ENCODE results near the gene WWC1.

WWC1 gene

DNA sequence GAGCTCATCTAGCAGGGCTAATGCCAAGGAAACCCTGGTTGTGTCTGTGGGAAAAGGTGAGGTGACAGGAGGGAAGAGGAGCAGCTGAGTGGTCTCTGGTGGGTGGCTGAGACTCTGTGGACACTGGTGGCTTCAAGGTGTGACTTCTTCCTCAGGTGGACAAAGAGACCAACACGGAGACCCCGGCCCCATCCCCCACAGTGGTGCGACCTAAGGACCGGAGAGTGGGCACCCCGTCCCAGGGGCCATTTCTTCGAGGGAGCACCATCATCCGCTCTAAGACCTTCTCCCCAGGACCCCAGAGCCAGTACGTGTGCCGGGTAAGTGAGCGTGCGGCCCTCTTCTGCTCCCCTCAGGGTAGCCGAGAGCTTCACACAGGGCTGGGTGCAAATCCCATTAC, 163.8 kb downstream of the WWC1 start:
- no peak for DNase-seq

DNA sequence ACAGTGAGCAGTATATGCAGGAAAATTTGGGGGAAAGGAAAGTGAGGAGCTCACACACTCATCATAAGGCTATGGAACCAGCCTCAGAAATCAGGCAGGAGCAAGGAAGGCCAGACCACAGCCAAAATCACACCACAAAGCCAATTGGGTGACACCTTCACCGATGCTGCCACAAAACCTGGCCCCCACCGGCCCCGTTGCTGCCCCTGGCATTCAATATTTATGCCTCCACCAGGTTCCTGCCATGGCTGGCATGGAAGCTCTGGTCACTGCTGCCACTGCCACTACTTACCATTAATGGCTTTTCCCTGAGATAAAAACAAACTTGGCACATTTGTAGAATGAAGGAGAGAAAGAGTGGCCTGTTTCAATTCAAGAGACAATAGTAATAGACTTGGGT, 166.1 kb downstream of the WWC1 start:
- DNase-seq = no peak

DNA sequence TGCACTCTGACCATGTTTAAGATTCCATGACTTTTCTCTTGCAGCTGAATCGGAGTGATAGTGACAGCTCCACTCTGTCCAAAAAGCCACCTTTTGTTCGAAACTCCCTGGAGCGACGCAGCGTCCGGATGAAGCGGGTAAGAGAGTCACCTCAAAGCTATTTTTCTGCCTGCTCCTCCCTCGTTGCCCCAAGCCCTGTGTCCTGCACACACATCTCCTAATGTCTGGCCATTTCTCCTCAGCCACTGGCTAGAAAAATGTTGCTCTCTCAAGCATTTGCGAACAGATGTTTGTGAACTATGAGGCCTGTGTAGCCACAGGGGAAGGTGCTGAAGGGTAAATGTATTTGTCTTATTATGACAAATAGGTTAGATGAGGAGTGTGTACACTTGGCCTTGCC, 169.2 kb downstream of the WWC1 start:
- DNase-seq = no peak

DNA sequence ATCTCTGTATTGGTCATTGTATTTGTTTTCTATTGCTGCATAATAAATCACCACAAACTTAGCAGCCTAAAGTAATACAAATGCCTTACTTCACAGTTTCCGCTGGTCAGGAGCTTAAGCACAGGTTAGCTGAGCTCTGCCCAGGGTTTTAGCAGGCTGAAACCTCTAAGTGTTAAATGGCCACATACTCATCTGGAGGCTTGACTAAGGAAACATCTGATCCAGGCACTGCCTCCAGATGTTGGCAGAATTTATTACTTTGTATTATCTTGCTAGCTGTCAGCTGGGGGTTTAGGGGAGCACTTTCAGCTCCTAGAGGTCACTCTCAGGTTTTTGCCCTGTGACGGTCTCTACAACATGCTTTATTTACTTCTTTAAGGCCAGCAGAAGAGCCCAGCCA, 171.6 kb downstream of the WWC1 start:
- no peak for DNase-seq

DNA sequence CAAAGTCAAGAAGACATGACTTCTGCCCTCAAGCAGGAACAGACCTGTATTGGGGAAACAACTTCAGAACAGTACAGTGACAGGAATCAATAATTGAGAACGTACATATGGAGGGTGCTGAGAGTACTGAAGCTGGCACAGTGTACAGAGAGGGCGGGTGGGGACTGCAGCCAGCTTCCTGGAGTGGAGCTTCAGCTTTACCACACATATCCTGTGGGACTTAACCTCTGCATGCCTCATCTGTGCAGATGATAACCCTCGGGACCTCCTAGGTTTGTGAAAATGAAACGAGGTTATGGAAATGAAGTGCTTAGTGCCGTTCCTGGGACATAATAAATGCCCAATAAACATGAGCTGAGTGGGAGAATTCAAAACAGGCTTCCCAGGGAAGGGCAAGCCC, 172.8 kb downstream of the WWC1 start:
- no peak for DNase-seq

DNA sequence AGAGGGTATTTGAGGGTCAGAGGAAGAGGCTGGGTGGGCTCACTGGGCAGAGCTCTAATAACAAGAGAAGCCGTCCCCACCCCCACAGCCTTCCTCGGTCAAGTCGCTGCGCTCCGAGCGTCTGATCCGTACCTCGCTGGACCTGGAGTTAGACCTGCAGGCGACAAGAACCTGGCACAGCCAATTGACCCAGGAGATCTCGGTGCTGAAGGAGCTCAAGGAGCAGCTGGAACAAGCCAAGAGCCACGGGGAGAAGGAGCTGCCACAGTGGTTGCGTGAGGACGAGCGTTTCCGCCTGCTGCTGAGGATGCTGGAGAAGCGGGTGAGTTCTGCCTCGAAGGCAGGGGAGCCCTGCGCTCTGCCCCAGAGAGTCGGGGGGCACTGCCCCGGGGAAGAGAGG, 173.2 kb downstream of the WWC1 start:
- DNase-seq = no peak

DNA sequence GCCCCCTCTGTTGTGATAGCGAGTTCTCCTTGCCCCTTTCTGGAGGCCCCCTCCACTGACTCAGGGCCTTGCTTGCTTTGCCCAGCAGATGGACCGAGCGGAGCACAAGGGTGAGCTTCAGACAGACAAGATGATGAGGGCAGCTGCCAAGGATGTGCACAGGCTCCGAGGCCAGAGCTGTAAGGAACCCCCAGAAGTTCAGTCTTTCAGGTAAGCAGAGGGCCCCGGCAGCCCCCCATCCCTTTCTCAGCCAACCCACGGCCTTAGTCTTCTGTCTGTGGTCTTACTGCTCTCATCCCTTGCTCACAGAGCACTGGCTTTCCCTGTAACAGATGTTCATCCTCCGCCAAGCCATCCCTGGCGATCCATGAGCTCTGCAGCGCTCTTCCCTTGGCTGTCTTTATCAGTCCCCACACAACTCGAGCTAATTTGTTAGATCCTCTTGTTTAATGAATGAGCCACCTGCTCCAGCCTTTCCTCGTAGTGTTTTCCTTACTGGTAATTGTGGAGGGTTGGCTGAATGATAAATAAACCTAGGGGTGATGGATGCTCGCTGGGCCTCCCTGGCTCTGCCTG, 176.4 kb downstream of the WWC1 start:
- no peak for DNase-seq

DNA sequence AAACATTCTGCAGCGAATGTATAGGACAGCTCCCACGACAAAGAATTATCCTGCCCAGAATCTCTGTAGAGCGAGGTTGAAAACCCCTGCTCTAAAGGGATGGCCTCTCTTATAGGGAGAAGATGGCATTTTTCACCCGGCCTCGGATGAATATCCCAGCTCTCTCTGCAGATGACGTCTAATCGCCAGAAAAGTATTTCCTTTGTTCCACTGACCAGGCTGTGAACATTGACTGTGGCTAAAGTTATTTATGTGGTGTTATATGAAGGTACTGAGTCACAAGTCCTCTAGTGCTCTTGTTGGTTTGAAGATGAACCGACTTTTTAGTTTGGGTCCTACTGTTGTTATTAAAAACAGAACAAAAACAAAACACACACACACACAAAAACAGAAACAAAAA, 177.4 kb downstream of the WWC1 start:
- no peak for DNase-seq

DNA sequence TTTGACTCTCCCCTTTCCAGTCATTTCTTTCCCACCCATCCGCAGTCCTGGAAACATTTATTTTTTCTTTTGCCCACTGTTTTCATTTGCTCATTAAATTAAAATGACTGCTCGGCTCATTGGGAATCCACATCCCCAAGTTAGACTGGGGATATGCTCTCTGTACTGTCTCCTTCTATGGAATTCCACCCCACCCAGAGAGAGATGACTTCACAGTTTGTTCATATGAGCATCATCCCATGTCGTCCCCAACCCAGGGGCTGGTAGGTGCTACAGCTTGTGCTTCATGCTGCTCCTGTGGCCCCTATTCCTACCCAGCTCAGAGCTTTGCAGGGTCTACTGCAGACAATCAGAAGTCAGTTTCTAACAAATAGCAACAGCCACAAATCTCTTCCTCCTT, 178.4 kb downstream of the WWC1 start:
- no peak for DNase-seq

DNA sequence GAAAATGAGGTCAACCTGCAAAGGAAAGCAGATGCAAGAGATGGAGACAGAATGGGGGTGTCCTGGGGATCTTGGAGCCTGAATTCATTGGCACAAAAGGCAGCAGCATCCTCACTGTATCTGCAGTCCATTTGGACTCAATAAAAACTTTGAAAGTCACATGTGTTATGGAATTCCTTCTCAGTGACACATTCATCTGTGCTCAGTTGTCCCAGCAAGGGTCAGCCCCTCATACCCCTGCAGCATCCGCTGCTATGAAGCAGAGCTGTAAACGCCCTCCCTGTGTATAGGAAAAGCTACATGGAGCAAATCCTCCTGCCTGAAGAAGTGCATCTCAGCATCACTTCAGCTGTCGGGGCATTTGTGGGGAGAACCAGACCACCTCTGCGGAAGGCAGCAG, 180.3 kb downstream of the WWC1 start:
- DNase-seq = no peak

DNA sequence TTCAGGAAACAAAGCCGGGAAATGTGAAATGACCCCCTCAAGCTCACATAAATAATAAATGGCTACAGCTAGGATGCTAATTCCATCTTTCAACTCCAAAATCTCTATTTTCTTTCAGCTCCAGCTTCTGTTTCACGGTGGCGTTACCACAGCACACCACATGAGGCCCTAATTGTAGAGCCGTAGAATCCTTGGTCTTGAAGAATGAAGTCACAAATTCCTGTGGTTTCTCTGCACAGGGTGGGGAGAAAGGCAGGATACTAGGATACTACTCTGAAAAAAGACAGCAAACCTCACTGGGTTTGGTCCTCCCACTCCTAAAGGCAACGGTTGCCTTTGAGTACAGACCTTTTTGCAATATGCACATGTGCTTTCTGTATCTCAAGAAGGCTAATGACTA, 180.9 kb downstream of the WWC1 start:
- no peak for DNase-seq

DNA sequence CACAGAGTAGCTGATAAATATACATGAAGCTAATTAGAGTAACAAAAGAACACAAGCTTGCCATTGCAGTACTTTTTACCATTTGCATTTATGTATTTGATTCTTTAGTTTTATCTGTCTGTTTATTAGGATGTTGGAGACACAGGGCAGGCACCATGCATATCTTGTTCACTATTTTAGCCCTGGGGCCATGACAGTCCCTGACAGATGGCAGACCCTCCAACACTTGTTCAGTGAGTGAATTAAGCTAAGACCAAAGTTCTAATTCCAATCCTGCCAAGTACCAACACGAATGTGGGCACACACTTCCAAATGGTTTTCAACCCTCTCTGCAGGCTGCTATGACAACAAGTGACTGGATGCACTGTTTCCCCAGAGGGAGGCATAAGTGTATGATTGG, 182.9 kb downstream of the WWC1 start:
- no peak for DNase-seq

DNA sequence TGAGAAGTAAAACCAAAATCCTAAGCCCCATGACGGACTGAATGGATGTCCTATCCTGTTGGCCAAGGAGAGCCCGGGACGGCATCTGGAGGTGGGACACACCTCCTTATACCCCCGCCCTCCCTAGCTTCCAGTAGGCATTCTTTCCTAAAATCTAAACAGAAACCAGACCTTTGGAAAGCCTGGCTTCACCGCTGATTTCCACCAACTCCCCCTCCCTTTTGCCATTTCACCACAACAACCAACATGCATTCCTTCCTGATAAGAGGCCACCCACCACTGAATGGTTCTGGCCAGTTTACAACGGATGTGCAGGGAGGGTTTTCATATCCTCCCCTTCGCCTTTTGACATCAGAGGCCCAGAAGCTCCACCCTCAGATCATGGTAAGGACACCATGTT, 185.6 kb downstream of the WWC1 start:
- no peak for DNase-seq

DNA sequence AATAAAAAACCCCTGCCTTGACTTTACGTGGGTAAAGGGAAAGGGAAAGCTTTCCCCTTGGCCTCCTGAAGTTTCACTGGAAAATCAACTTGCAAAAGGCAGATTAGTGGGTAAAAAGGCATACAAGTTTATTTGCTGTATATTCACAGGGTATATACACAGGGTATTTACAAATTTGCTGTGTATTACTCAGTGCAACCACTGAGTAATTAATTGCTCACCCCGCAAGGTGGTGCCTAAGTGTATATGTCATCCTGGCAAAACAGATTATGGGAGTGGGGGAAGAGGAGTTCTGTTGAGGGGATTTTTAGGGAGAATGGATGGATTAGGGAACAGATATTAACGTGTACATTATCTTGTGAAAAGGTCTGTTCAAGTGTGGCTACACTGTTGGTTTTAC, 187.7 kb downstream of the WWC1 start:
- DNase-seq = no peak

DNA sequence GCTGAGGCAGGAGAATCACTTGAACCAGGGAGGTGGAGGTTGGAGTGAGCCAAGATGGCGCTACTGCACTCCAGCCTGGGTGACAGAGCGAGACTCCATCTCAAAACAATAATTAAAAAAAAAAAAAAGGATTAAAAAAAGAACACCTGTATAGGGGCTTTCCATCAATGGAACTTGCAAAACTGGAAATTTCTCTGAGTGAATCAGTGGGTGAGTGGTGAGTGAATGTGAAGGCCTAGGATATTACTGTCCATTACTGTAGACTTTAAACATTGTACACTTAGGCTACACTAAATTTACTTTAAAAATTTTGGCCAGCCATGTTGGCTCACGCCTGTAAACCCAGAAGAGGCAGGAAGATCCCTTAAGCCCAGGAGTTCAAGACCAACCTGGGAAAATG, 189.2 kb downstream of the WWC1 start:
- DNase-seq = no peak

DNA sequence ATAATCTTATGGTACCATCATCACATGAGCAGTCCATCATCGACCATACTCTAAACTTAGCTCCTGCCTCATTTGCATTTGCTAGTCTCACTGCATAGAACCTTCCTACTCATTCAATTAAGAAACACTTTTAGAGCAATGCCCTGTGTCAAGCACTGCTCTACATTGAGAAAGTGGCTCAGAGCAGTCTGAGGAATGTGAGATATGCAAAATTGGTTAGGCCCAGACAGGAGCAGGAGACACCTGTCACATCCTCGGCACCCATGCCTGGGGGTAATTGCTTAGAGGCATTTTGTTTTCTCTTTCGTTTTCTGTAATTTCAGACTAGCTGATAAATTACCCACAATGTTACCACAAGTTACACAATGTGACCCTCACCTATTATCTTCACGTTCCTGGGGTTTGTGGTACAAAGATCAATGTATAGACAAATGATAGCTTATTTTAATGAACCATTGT, 189.9 kb downstream of the WWC1 start:
- DNase-seq = no peak

DNA sequence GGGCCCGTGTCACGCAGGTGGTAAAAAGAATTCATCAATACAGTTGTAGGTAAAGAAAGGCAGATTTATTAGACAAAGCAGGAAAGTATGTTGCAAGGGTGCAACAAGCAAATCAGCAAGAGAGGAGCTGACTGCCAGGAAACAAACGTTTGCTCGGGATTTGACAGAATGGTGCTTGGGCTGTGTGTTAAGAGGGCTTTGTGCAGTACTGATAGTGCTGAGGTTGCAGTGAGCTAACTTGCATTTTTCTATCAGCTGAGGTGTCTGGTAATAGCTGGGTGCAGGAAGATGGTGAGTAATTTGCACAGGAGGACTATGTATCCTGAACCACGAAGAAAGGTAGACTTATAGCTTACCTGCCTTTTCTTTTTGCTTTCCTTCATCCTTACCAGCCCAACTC, 190.9 kb downstream of the WWC1 start:
- DNase-seq = no peak

DNA sequence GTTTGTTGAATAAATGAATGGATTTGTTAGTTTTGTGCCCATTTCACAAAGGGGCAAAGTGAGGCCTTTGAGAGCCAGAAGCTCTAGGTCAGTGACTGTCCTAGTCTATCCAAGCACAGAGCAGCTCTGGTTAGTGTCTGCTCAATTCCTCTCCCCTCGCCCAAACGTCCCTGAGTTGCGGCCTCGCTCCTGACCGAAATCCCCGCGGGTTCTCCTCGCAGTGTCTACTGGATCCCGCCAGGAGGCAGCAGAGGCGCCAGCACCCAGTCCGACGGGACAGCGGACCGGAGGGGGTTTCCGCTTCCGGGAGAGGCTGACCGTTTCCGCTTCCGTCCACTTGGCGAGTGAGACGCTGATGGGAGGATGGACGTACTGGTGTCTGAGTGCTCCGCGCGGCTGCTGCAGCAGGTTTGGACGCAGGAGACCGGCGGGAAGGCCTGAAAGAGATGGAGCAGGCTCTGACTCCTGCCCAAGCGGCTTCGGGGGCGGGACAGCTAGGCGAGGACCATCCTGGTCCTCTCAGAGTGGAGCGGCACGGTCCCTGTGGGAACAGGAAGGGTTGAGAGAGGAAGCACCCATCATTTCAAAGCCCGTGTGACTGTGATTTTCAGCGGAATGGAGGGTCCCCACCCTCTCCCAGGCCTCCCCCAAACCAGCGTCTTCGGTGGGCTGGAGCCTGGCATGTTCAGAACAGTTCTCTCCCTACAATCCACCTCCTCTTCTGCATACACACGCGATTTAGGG, 194.9 kb downstream of the WWC1 start, which contains the start of gene RARS1:
Gene RARS1, plus strand, starts transcription at position 336 of the 744 bp plus-strand sequence. Its CDS starts 28 bp downstream, at position 364.
- peak; percentile 69 for DNase-seq

DNA sequence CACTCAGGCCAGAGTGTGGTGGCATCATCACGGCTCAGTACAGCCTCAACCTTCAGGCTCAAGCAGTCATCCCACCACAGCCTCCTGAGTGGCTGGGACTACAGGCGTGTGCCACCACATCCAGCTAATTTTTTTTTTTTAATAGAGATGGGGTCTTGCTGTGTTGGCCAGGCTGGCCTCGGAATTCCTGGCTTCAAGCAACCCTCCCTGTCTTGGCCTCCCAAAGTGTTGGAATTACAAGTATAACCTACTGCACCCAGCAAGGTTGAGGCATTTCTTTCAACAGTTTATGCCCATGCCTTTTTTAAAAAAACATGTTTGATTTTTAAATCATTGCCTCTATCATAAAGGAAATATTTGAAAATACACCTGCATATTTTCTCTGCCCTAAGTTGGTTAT, 197.6 kb downstream of the WWC1 start:
- no peak for DNase-seq

DNA sequence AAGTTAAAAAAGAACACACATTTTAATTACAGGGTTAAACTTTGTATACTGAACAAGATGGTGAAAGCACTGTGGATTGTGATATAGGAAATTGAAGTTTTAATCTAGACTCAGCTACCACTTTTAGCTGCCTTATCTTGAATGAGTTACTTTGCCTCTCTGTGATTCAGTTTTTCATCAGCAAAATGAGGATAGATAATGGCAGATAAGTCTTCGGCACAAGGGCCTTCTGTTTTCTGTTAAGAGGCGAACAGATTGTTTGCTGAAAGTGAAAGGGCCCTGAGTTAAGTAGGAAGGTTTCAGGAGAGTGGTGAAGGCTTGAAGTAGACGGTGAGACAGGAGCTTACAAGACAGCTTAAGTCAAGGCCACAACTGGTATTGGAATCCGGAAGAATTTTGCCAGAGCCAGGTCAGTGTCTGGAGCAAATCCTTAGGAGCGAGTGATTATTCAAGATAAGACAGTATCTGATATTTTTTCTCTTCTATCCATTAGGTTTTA, 202.7 kb downstream of the WWC1 start:
- no peak for DNase-seq

DNA sequence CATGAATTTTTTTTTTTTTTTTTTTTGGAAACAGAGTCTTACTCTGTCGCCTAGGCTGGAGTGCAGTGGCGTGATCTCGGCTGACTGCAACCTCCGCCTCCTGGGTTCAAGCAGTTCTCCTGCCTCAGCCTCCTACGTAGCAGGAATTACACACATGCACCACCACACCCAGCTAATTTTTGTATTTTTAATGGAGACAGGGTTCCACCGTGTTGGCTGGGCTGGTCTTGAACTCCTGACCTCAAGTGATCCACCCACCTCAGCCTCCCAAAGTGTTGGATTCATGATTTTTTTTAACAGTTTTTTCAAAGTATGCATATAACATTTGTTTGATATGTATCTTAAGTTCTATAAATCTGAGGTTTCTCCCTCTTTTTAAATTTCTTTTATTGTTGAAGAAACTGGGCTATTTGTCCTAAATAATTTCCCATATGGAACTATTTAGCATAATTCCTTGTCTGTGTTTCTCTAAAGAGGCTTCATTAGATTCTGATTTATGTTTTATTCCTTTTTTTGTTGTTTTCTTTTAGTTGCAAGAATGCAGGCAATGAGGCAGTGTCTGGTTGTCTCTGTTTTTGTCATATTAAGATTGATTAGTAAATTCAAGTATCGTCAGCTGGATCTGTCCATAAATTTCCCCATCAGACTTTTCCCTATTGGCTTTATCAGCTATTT, 211.3 kb downstream of the WWC1 start:
- DNase-seq = no peak

DNA sequence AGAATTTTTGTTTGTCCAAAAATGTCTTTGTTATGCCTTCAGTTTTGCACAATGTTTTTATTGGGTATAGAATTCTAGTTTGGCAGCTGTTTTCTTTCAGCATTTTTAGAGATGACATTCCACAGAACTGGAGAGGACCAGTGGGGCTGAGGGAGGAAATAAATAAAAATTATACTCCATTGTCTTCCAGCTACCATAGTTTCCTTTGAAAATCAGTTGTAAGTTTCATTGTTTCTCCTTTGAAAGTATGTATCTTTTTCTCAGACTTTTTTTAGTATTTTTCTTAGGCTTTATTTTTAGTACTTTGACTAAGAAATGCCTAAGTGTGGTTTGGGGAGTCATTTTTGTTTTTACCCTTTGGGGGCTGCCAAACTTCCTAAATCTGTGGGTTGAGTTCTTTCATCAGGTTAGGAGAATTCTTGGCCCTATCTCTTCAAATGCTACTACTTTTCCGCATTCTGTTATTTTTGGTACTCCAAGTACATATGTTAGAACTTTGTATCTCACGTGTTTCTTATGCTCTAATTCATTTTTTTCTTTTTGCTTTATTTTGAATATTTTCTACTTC, 222.5 kb downstream of the WWC1 start:
- no peak for DNase-seq

Data from NCI-H1048 (cell line).